ENCODE measurements around the gene EYS.

Gene EYS

DNA sequence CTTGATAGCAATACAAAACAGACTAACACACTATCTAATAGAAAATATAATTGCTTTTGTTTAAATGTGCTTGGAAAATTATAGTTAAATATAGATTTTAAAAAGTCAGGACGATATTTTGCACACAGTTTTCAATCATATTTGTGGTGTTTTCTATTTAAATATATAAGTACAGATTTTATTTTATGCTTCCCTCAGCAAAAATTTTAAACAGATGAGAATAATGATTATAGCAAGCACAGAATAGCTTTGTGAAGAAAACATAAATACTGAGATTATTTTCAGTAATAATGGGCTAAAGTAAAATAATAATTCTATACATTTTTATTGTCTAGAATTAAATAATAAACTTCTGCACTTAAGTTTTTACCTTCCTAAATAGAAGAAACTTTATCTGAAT, 1262.0 kb downstream of the EYS start:
- TF ChIP-seq, protein P1, sequence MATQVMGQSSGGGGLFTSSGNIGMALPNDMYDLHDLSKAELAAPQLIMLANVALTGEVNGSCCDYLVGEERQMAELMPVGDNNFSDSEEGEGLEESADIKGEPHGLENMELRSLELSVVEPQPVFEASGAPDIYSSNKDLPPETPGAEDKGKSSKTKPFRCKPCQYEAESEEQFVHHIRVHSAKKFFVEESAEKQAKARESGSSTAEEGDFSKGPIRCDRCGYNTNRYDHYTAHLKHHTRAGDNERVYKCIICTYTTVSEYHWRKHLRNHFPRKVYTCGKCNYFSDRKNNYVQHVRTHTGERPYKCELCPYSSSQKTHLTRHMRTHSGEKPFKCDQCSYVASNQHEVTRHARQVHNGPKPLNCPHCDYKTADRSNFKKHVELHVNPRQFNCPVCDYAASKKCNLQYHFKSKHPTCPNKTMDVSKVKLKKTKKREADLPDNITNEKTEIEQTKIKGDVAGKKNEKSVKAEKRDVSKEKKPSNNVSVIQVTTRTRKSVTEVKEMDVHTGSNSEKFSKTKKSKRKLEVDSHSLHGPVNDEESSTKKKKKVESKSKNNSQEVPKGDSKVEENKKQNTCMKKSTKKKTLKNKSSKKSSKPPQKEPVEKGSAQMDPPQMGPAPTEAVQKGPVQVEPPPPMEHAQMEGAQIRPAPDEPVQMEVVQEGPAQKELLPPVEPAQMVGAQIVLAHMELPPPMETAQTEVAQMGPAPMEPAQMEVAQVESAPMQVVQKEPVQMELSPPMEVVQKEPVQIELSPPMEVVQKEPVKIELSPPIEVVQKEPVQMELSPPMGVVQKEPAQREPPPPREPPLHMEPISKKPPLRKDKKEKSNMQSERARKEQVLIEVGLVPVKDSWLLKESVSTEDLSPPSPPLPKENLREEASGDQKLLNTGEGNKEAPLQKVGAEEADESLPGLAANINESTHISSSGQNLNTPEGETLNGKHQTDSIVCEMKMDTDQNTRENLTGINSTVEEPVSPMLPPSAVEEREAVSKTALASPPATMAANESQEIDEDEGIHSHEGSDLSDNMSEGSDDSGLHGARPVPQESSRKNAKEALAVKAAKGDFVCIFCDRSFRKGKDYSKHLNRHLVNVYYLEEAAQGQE (IDR thresholded peaks at IDR 0.05; ENCODE audit: insufficient read depth in 1 of 2, low read depth in 2 of 2, low read length in 2 of 2): no peak
- TF ChIP-seq TAF1 (IDR thresholded peaks at IDR 0.05; ENCODE audit: borderline replicate concordance, insufficient read depth, low read length): no peak

DNA sequence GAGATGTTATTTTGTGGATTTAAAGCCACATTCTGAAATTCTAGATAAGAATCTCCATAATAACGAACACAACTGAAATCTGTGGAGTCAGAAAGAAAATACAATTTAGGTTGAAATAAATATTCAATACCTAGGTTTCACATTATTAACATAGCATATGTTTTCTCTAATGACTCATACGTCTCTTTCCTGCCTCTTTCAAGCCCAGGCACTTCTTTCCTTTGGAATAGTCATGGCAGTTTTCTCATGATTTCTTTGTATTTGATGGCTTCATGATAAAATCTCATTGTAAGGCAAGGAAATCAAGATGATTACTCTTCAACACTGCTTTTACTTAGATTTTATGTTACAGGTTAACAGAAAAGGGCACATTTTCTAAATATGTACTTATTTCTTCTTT, 1267.8 kb downstream of the EYS start:
- TF ChIP-seq TAF1 (IDR thresholded peaks at IDR 0.05; ENCODE audit: borderline replicate concordance, insufficient read depth, low read length): no peak
- TF ChIP-seq, protein P1 (IDR thresholded peaks at IDR 0.05; ENCODE audit: insufficient read depth in 1 of 2, low read depth in 2 of 2, low read length in 2 of 2): no peak

DNA sequence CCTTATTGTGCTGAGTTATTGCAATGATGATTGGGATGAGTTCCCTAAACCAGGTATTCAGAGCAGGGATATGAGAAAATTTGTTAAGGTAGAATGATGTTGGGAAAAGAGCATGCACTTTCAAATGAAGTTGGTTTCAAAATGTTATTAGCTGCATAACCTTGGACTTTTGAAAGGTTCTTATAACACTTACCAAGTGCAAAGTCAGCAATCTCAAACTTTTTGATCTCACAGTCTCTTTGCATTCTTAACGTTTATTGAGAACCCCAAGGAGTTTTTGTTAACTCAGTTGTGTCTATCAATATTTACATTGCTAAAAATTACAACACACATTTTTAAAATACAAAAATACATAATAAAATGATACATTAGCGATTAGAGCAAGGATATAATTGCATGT, 1269.0 kb downstream of the EYS start:
- no peak for TF ChIP-seq SIN3A (IDR thresholded peaks at IDR 0.05; ENCODE audit: borderline replicate concordance, insufficient read depth, low read length)
- no peak for TF ChIP-seq TAF1 (IDR thresholded peaks at IDR 0.05; ENCODE audit: borderline replicate concordance, insufficient read depth, low read length)
- TF ChIP-seq, protein P1 (IDR thresholded peaks at IDR 0.05; ENCODE audit: insufficient read depth in 1 of 2, low read depth in 2 of 2, low read length in 2 of 2): no peak
- TF ChIP-seq POLR2AphosphoS5 (IDR thresholded peaks at IDR 0.05; ENCODE audit: low read depth, low read length): no peak
- no peak for TF ChIP-seq FOXP2 (optimal IDR thresholded peaks at IDR 0.05; ENCODE audit: borderline replicate concordance, extremely low read depth, extremely low read length, insufficient read depth)

DNA sequence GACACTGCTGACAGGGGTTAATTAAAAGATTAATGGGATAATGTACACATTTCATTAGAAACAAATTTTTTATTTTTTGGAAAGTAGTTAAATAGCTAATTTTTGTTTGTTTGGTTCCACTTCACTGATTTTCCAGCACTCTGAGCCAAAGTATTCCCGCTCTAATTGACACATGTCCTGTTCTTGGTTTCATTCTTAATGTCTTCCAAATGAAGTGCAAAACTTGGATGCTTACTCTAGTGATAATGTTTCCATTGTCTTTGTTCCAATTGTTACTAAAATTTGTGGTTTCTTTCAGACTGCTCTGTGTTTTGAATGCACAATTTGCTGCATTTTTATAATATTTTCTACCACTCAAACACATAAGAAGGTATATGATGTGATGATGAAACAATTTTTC, 1277.1 kb downstream of the EYS start:
- no peak for TF ChIP-seq TAF1 (IDR thresholded peaks at IDR 0.05; ENCODE audit: borderline replicate concordance, insufficient read depth, low read length)
- no peak for TF ChIP-seq SIN3A (IDR thresholded peaks at IDR 0.05; ENCODE audit: borderline replicate concordance, insufficient read depth, low read length)
- TF ChIP-seq FOXP2 (optimal IDR thresholded peaks at IDR 0.05; ENCODE audit: borderline replicate concordance, extremely low read depth, extremely low read length, insufficient read depth): no peak
- TF ChIP-seq POLR2AphosphoS5 (IDR thresholded peaks at IDR 0.05; ENCODE audit: low read depth, low read length): no peak
- TF ChIP-seq, protein P1 (IDR thresholded peaks at IDR 0.05; ENCODE audit: insufficient read depth in 1 of 2, low read depth in 2 of 2, low read length in 2 of 2): no peak

DNA sequence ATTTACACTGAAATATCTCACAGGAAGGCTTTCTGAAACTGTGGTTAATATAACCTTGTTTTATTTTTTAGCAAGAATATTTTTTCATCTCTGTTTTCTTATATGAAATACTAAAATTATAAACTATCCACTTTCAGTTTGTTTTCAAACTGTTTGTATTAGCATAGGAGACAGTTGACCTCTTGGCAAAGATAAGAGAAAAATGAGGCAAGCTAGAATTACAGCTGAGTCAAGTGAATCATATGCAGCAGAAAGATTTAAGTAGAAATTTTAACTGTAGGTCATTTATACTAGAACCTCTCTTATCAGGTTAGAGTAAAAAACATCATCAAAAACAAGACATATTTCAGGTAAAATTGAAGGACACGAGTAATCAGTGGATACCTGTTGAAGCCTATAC, 1278.8 kb downstream of the EYS start:
- TF ChIP-seq FOXP2 (optimal IDR thresholded peaks at IDR 0.05; ENCODE audit: borderline replicate concordance, extremely low read depth, extremely low read length, insufficient read depth): no peak
- TF ChIP-seq, protein P1 (IDR thresholded peaks at IDR 0.05; ENCODE audit: insufficient read depth in 1 of 2, low read depth in 2 of 2, low read length in 2 of 2): no peak
- TF ChIP-seq TAF1 (IDR thresholded peaks at IDR 0.05; ENCODE audit: borderline replicate concordance, insufficient read depth, low read length): no peak
- TF ChIP-seq SIN3A (IDR thresholded peaks at IDR 0.05; ENCODE audit: borderline replicate concordance, insufficient read depth, low read length): no peak
- no peak for TF ChIP-seq POLR2AphosphoS5 (IDR thresholded peaks at IDR 0.05; ENCODE audit: low read depth, low read length)
